GM12878 (cell line): ENCODE data around the gene PAOX. TPM values are rescaled to one million over a fixed set of nuclear protein-coding genes. Genes with fewer than 3 reads are reported as not detected.

Source experiments
- ATAC-seq: fragments of 200-7000 bp; cut with Tn5 transposase; 3 replicates; pipeline ENCODE4 v1.9.1; 2020; ENCODE audit warnings: mild to moderate bottlenecking, moderate library complexity
- BruUV-seq: library from RNA; stranded (reverse); fragments of 400-500 nt; replicated peaks from 2 replicates; lab custom pipeline; 2021; lab: Mats Ljungman, UMichigan
- CTCF ChIA-PET: fragments of 300-600 bp; sonication (Branson Sonifier 250); formaldehyde crosslinking; extraction: SDS; loops from one replicate; lab custom pipeline; 2021; ENCODE audit warnings: inconsistent platforms; lab: Yijun Ruan, JAX
- POLR2A ChIA-PET: fragments of 350-600 bp; formaldehyde crosslinking; extraction: SDS; loops from one replicate; lab custom pipeline; 2021; ENCODE audit warnings: inconsistent platforms; lab: Charles Lee
- RAD21 ChIA-PET: fragments of 300-600 bp; sonication (Branson Sonifier 250); formaldehyde crosslinking; loops from one replicate; lab custom pipeline; 2023; ENCODE audit warnings: antibody characterized with exemption; ENCODE audit not compliant: unreplicated experiment; lab: Charles Lee
- SMC1A ChIA-PET: fragments of 300-600 bp; sonication (Branson Sonifier 250); formaldehyde crosslinking; loops from one replicate; lab custom pipeline; 2023; ENCODE audit not compliant: unreplicated experiment, uncharacterized antibody; lab: Charles Lee
- DNase-seq: peaks from one replicate; pipeline ENCODE4 v3.0.0-alpha.2; 2011; ENCODE audit warnings: low read depth, low spot score
- FAIRE-seq: peaks from 3 replicates; lab custom pipeline; 2011; peaks lifted over from hg19 to GRCh38; lab: Jason Lieb, UNC
- H2AFZ ChIP-seq: 2 replicates; pipeline ENCODE4 v1.6.0; 2011; ENCODE audit warnings: low read depth, low read length, control low read depth; ENCODE audit not compliant: control insufficient read depth
- H3K27ac ChIP-seq: 2 replicates; pipeline ENCODE4 v1.5.1; 2011; ENCODE audit warnings: control low read depth; ENCODE audit not compliant: control insufficient read depth, insufficient read depth
- H3K27me3 ChIP-seq, 2 experiments: replicated peaks in 1 of 2; 2 replicates each; pipeline versions ENCODE4 v1.6.0 to v1.6.1; 2011; ENCODE audit warnings: low read length in 1 of 2; ENCODE audit not compliant: control insufficient read depth in 2 of 2, insufficient read depth in 2 of 2
- H3K36me3 ChIP-seq, 2 experiments: 2 replicates each; pipeline ENCODE4 v1.5.1; 2011; ENCODE audit warnings: low read length in 1 of 2; ENCODE audit not compliant: control insufficient read depth in 2 of 2, insufficient read depth in 2 of 2
- H3K4me1 ChIP-seq: 2 replicates; pipeline ENCODE4 v1.6.1; 2011; ENCODE audit warnings: mild to moderate bottlenecking, low read length, moderate library complexity, mixed read lengths; ENCODE audit not compliant: control insufficient read depth, insufficient read depth
- H3K4me2 ChIP-seq: 2 replicates; pipeline ENCODE4 v1.6.0; 2011; ENCODE audit warnings: control low read depth; ENCODE audit not compliant: control insufficient read depth, insufficient read depth
- H3K4me3 ChIP-seq: fragments of 200-600 bp; sonication (generic); 2 replicates; pipeline ENCODE4 v1.5.1; 2016
- H3K79me2 ChIP-seq: 2 replicates; pipeline ENCODE4 v1.6.0; 2011; ENCODE audit warnings: low read length; ENCODE audit not compliant: control insufficient read depth, insufficient read depth
- H3K9ac ChIP-seq: 2 replicates; pipeline ENCODE4 v1.8.0; 2011; ENCODE audit warnings: low read length, control low read depth, mixed read lengths; ENCODE audit not compliant: control insufficient read depth, insufficient read depth
- H3K9me3 ChIP-seq: replicated peaks from 3 replicates; pipeline ENCODE4 v1.5.1; 2011; ENCODE audit warnings: mild to moderate bottlenecking, low read length; ENCODE audit not compliant: control insufficient read depth, insufficient read depth
- H4K20me1 ChIP-seq: 2 replicates; pipeline ENCODE4 v1.6.0; 2011; ENCODE audit not compliant: control insufficient read depth, insufficient read depth
- ATF7 ChIP-seq: fragments of 450-650 bp; IDR thresholded peaks from 2 replicates; pipeline ENCODE4 v1.6.1; 2016; ENCODE audit warnings: low read depth, mild to moderate bottlenecking
- GABPA ChIP-seq: IDR thresholded peaks from 2 replicates; pipeline ENCODE4 v1.6.1; 2014; ENCODE audit warnings: antibody characterized with exemption, low read depth, mild to moderate bottlenecking, inconsistent platforms
- IRF4 ChIP-seq: IDR thresholded peaks from 2 replicates; pipeline ENCODE4 v1.6.1; 2011; ENCODE audit warnings: low read depth, low read length
- LARP7 ChIP-seq: fragments of 450-650 bp; IDR thresholded peaks from 2 replicates; pipeline ENCODE4 v1.6.1; 2017; ENCODE audit warnings: mild to moderate bottlenecking
- NFXL1 ChIP-seq: fragments of 450-650 bp; IDR thresholded peaks from 2 replicates; pipeline ENCODE4 v1.6.1; 2017; ENCODE audit warnings: antibody characterized with exemption, mild to moderate bottlenecking, borderline replicate concordance
- SIN3A ChIP-seq: IDR thresholded peaks from 2 replicates; pipeline ENCODE4 v1.6.1; 2012; ENCODE audit warnings: low read depth, low read length, improper control_type of control experiment
- ZNF622 ChIP-seq: fragments of 450-650 bp; IDR thresholded peaks from 2 replicates; pipeline ENCODE4 v1.6.1; 2017; ENCODE audit warnings: mild to moderate bottlenecking, inconsistent platforms
- ZSCAN29 ChIP-seq: fragments of 450-650 bp; IDR thresholded peaks from 2 replicates; pipeline ENCODE4 v1.6.1; 2017; ENCODE audit warnings: mild to moderate bottlenecking, moderate library complexity
- WGBS: methylation state at CpG from one replicate; pipeline ENCODE4 v1.1.6; 2016; ENCODE audit warnings: low lambda C conversion rate; ENCODE audit not compliant: insufficient replicate concordance, insufficient coverage; ENCODE audit errors: missing lambda C conversion rate; 5-methylcytosine and 5-hydroxymethylcytosine counted together
- in situ Hi-C: fragments of 300-500 bp; cut with MboI; formaldehyde crosslinking; loops from 9 replicates; pipeline ENCODE4 v1.14.3; 2018; ENCODE audit warnings: mixed read lengths
- intact Hi-C: fragments of 100-400 bp; cut with micrococcal nuclease; formaldehyde crosslinking; loops from one replicate; pipeline ENCODE4 v1.14.2; 2022; ENCODE audit not compliant: unreplicated experiment
- polyA plus RNA-seq, 11 experiments: library from polyadenylated mRNA; depleted of rRNA in 4 of 11; unstranded in 6 of 11; stranded (reverse) in 5 of 11; fragments of >200 nt; fragmentation: Nextera tagmentation in 4 of 11; fragmentation: Illumina TruSeq in 1 of 11; extraction: Ambion mirVana in 4 of 11; extraction: Trizol in 1 of 11; gene quantifications; 1 replicate in 1 of 11; 2 replicates in 10 of 11; pipeline versions ENCODE4 v1.2.1 to v1.2.3, GENCODE V29; 2011 to 2016; ENCODE audit warnings: inconsistent platforms in 2 of 11, missing spikeins in 2 of 11, low read depth in 1 of 11
- total RNA-seq, 4 experiments: library from RNA; depleted of rRNA in 3 of 4; stranded (reverse); fragments of >200 nt in 3 of 4; fragmentation: Illumina TruSeq in 1 of 4; extraction: Trizol in 1 of 4; gene quantifications; 2 replicates each; pipeline versions ENCODE4 v1.2.1 to v1.2.3, GENCODE V29; 2013 to 2021
- TF ChIP-seq, protein P1 (sequence below): fragments of 450-650 bp; IDR thresholded peaks from 2 replicates; pipeline ENCODE4 v1.6.1; 2017; ENCODE audit warnings: mild to moderate bottlenecking
- TF ChIP-seq, protein P2 (sequence below): IDR thresholded peaks from 2 replicates; pipeline ENCODE4 v1.6.1; 2012; ENCODE audit warnings: low read length, inconsistent platforms
- TF ChIP-seq, protein P3 (sequence below): IDR thresholded peaks from 2 replicates; pipeline ENCODE4 v1.6.1; 2012; ENCODE audit warnings: mild to moderate bottlenecking, low read depth, low read length
- TF ChIP-seq, protein P4 (sequence below): fragments of 150-350 bp; IDR thresholded peaks from 2 replicates; pipeline ENCODE4 v1.6.1; 2014; ENCODE audit warnings: mild to moderate bottlenecking, low read depth, low read length

PAOX gene
- total and polyA plus RNA-seq, 10 of the 15 experiments (the other 5 are each of a cell fraction or from before 2014, with no cell fraction given), result 1.2 to 22.2 (median 10.5) TPM

DNA sequence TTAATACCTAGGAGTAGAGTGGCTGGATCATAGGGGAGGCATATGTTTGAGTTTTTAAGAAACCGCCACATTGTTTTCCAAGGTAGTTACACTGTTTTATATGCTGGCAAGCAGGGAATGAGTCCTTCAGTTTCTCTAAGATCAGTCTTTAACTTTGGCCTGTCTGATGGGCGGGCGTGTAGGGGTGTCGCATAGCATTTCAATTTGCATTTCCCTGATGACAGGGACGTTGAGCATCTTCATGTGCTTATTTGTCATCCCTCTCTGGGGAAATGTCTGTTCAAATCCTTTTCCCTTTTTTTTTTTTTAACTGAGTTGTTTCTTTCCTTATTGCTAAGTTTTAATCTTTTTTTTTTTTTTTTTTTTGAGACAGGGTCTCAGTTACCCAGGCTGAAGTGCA, 24.7 kb downstream of the PAOX start:
- POLR2A ChIA-PET, result interaction anchor here (0.6 to 0.7 kb wide), 2 partner anchors 43 to 46 kb away, joined by 3 to 4 read pairs; no protein-coding TSS in a partner anchor
- TF ChIP-seq ZSCAN29, result no peak
- TF ChIP-seq, protein P1, sequence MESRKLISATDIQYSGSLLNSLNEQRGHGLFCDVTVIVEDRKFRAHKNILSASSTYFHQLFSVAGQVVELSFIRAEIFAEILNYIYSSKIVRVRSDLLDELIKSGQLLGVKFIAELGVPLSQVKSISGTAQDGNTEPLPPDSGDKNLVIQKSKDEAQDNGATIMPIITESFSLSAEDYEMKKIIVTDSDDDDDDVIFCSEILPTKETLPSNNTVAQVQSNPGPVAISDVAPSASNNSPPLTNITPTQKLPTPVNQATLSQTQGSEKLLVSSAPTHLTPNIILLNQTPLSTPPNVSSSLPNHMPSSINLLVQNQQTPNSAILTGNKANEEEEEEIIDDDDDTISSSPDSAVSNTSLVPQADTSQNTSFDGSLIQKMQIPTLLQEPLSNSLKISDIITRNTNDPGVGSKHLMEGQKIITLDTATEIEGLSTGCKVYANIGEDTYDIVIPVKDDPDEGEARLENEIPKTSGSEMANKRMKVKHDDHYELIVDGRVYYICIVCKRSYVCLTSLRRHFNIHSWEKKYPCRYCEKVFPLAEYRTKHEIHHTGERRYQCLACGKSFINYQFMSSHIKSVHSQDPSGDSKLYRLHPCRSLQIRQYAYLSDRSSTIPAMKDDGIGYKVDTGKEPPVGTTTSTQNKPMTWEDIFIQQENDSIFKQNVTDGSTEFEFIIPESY, result no peak
- TF ChIP-seq, protein P2, sequence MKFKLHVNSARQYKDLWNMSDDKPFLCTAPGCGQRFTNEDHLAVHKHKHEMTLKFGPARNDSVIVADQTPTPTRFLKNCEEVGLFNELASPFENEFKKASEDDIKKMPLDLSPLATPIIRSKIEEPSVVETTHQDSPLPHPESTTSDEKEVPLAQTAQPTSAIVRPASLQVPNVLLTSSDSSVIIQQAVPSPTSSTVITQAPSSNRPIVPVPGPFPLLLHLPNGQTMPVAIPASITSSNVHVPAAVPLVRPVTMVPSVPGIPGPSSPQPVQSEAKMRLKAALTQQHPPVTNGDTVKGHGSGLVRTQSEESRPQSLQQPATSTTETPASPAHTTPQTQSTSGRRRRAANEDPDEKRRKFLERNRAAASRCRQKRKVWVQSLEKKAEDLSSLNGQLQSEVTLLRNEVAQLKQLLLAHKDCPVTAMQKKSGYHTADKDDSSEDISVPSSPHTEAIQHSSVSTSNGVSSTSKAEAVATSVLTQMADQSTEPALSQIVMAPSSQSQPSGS, result no peak
- TF ChIP-seq LARP7, result no peak
- no peak for TF ChIP-seq GABPA
- TF ChIP-seq ZNF622, result no peak
- TF ChIP-seq SIN3A, result no peak
- TF ChIP-seq, protein P3, sequence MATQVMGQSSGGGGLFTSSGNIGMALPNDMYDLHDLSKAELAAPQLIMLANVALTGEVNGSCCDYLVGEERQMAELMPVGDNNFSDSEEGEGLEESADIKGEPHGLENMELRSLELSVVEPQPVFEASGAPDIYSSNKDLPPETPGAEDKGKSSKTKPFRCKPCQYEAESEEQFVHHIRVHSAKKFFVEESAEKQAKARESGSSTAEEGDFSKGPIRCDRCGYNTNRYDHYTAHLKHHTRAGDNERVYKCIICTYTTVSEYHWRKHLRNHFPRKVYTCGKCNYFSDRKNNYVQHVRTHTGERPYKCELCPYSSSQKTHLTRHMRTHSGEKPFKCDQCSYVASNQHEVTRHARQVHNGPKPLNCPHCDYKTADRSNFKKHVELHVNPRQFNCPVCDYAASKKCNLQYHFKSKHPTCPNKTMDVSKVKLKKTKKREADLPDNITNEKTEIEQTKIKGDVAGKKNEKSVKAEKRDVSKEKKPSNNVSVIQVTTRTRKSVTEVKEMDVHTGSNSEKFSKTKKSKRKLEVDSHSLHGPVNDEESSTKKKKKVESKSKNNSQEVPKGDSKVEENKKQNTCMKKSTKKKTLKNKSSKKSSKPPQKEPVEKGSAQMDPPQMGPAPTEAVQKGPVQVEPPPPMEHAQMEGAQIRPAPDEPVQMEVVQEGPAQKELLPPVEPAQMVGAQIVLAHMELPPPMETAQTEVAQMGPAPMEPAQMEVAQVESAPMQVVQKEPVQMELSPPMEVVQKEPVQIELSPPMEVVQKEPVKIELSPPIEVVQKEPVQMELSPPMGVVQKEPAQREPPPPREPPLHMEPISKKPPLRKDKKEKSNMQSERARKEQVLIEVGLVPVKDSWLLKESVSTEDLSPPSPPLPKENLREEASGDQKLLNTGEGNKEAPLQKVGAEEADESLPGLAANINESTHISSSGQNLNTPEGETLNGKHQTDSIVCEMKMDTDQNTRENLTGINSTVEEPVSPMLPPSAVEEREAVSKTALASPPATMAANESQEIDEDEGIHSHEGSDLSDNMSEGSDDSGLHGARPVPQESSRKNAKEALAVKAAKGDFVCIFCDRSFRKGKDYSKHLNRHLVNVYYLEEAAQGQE, result no peak
- TF ChIP-seq NFXL1, result no peak
- TF ChIP-seq, protein P4, sequence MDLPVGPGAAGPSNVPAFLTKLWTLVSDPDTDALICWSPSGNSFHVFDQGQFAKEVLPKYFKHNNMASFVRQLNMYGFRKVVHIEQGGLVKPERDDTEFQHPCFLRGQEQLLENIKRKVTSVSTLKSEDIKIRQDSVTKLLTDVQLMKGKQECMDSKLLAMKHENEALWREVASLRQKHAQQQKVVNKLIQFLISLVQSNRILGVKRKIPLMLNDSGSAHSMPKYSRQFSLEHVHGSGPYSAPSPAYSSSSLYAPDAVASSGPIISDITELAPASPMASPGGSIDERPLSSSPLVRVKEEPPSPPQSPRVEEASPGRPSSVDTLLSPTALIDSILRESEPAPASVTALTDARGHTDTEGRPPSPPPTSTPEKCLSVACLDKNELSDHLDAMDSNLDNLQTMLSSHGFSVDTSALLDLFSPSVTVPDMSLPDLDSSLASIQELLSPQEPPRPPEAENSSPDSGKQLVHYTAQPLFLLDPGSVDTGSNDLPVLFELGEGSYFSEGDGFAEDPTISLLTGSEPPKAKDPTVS, result no peak
- no peak for TF ChIP-seq ATF7
- TF ChIP-seq IRF4, result no peak

More for the DNA sequence above, 24.7 kb downstream of the PAOX start:
- Histone ChIP-seq H3K4me3 (no peak overlapping the region), H3K27me3 (no peaks in the 10 kb centered on the region), H3K27ac (no peak overlapping the region), H3K9ac (no peak overlapping the region), H2AFZ (no peak overlapping the region), H3K9me3 (peaks cover 9% of the 10 kb centered on the region; the same call in 2 of the 3 replicates), H4K20me1 (peaks cover 3% of the 10 kb centered on the region; the same call in 1 of the 2 replicates), H3K4me2 (no peak overlapping the region), H3K36me3 (peaks cover 11 to 26% of the 10 kb centered on the region in 2 experiments; a peak in 3 of 4 replicates), H3K4me1 (peaks cover 36% of the 10 kb centered on the region), H3K79me2 (peaks cover 15% of the 10 kb centered on the region)
- ATAC-seq, result no peak
- ChIA-PET CTCF (no interaction called here), RAD21 (no interaction called here), SMC1A (interaction anchor here (1.3 kb wide), 1 partner anchor 13 kb away, joined by 4 read pairs; no protein-coding TSS in a partner anchor)
- FAIRE-seq, result no peak
- DNase-seq, result no peak
- 90% methylated on average over 5 of the region's 5 CpGs for WGBS
- intact Hi-C loops, result no loop called here
- BruUV-seq, result no TSS peak
- in situ Hi-C loops, result no loop called here
